GM04504 (cell line): ENCODE measurements around the gene MAP3K3.

ENCODE experiments used
- DNase-seq: peaks from one replicate; pipeline ENCODE4 v3.0.0-alpha.2; 2012; ENCODE audit warnings: low read depth

MAP3K3 gene

GRCh38 chr17:63694229-63694949 lies 72.2 kb downstream of the MAP3K3 start:
- DNase-seq, result no peak

- no peak for DNase-seq
Observed at GRCh38 chr17:63694950-63695773, 72.9 kb downstream of the MAP3K3 start.

GRCh38 chr17:63695889-63696288 lies 73.7 kb downstream of the MAP3K3 start:
- DNase-seq, result no peak

GRCh38 chr17:63696381-63696961 lies 74.3 kb downstream of the MAP3K3 start:
- no peak for DNase-seq

GRCh38 chr17:63697341-63698286 lies 75.4 kb downstream of the MAP3K3 start:
- no peak for DNase-seq

- no peak for DNase-seq
Observed at GRCh38 chr17:63698381-63698885, 76.2 kb downstream of the MAP3K3 start.

GRCh38 chr17:63698886-63699637 lies 76.8 kb downstream of the MAP3K3 start:
- no peak for DNase-seq

GRCh38 chr17:63699638-63700527 lies 77.7 kb downstream of the MAP3K3 start, which contains the start of gene LIMD2:
Gene LIMD2, minus strand, starts transcription at chr17:63700125. Its CDS starts 827 bp downstream, at chr17:63699298.
- DNase-seq, result no peak

GRCh38 chr17:63700528-63701455 lies 78.6 kb downstream of the MAP3K3 start:
- DNase-seq, result no peak

GRCh38 chr17:63701456-63701820 lies 79.2 kb downstream of the MAP3K3 start:
- DNase-seq, result no peak

- DNase-seq, result no peak
Observed at GRCh38 chr17:63701868-63702720, 79.9 kb downstream of the MAP3K3 start.

- DNase-seq, result no peak
Observed at GRCh38 chr17:63702721-63703015, 80.5 kb downstream of the MAP3K3 start.

- DNase-seq, result no peak
Observed at GRCh38 chr17:63703029-63703428, 80.8 kb downstream of the MAP3K3 start.

- no peak for DNase-seq
Observed at GRCh38 chr17:63703556-63704258, 81.5 kb downstream of the MAP3K3 start.

GRCh38 chr17:63704259-63704576 lies 82.0 kb downstream of the MAP3K3 start:
- no peak for DNase-seq

- no peak for DNase-seq
Observed at GRCh38 chr17:63704836-63705235, 82.6 kb downstream of the MAP3K3 start.

- DNase-seq, result no peak
Observed at GRCh38 chr17:63705657-63706056, 83.4 kb downstream of the MAP3K3 start.
